Neural progenitor cell (in vitro differentiated cells): ENCODE results near the gene CNOT3.

Experiments used
- CTCF ChIP-seq: fragments of 200-600 bp; sonication (generic); IDR thresholded peaks from 2 replicates; pipeline ENCODE4 v1.5.1; 2017; ENCODE audit warnings: antibody characterized with exemption, mild to moderate bottlenecking
- EZH2 ChIP-seq: fragments of 200-600 bp; sonication (generic); IDR thresholded peaks from 2 replicates; pipeline ENCODE4 v1.6.1; 2017; ENCODE audit warnings: antibody characterized with exemption, mild to moderate bottlenecking, moderate library complexity

GRCh38 chr19:54158812-54159351 is 21.3 kb downstream of the CNOT3 start:
- TF ChIP-seq EZH2 (no peak), CTCF (no peak)
